Measurements from ENCODE around the gene EMP1.
"Not testable (repeated sequence)": the region's sequence is repeated elsewhere in the genome, so short reads cannot be mapped to it uniquely, and the experiment has no call there.

EMP1 gene

DNA sequence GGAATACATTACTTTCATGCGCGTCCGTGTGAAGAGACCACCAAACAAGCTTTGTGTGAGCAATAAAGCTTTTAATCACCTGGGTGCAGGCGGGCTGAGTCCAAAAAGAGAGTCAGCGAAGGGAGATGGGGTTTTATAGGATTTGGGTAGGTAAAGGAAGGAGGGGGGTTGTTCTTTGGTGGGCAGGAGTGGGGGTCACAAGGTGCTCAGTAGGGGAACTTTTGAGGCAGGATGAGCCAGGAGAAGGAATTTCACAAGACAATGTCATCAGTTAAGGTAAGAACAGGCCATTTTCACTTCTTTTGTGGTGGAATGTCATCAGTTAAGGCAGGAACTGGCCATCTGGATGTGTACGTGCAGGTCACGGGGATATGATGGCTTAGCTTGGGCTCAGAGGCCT is 63.1 kb downstream of the EMP1 start:
- DNase-seq, result not testable (repeated sequence)

DNA sequence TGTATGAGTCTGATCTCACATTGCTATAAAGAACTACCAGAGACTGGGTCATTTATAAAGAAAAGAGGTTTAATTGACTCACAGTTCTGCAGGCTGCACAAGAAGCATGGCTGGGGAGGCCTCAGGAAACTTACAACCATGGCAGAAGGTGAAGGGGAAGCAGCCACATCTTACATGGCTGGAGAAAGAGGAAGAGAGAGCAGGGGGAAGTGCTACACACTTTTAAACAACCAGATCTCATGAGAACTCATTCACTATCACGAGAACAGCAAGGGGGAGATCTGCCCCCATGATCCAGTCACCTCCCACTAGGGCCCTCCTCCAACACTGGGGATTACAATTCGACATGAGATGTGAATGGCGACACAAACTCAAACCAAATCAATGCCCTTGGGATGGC is 71.3 kb downstream of the EMP1 start:
- DNase-seq, result not testable (repeated sequence)

- no peak for DNase-seq
Observed at GRCh38 chr12:13268581-13268980, 72.1 kb downstream of the EMP1 start.
